Right lobe of liver (tissue), 4 donors: ENCODE measurements around the gene FSTL4.

Experiments used
- CTCF ChIP-seq, 4 donors: fragments of 200-600 bp in 3 of 4; fragments of 450-650 bp in 1 of 4; IDR thresholded peaks; one replicate each; pipeline versions ENCODE4 v1.5.1 to v1.8.0; 2016 to 2022; ENCODE audit warnings: antibody characterized with exemption in 4 of 4, mild to moderate bottlenecking in 2 of 4
- POLR2A ChIP-seq: fragments of 450-650 bp; IDR thresholded peaks from one replicate; pipeline ENCODE4 v1.6.1; 2017; ENCODE audit warnings: antibody characterized with exemption, mild to moderate bottlenecking
- donor health status: DM: no; HTN: no; CAD: no.
- donor health status: DM: no; HTN: no; CAD: no.
- donor health status: DM: no; HTN: yes; CAD: no.

- no peak for TF ChIP-seq CTCF (IDR thresholded peaks at IDR 0.05)
- TF ChIP-seq POLR2A: no peak
These were observed 307.6 kb downstream of the FSTL4 start for GRCh38 chr5:133304707-133305216.
